Endometrial microvascular endothelial cells (primary cell): Measurements from ENCODE around the gene RPL26. TPM values are rescaled to one million over a fixed set of nuclear protein-coding genes. Genes with fewer than 3 reads are reported as not detected.

Source experiments
- in situ Hi-C: cut with HindIII; loops from 2 replicates; pipeline ENCODE4 v1.10.0; 2017; ENCODE audit warnings: low sequenced_read_pairs, low pct_unique_long_range_greater_than_20kb; ENCODE audit errors: inconsistent ontology term
- total RNA-seq: library from RNA; depleted of rRNA; stranded (reverse); fragments of >200 nt; gene quantifications from one replicate; pipeline ENCODE4 v1.2.3, GENCODE V29; 2015; ENCODE audit errors: inconsistent ontology term

RPL26 gene
- total RNA-seq, 1 donor from 2014 or later = 3,476 TPM

GRCh38 chr17:8341456-8341855, 41.5 kb downstream of the RPL26 start:
- in situ Hi-C loops = no loop called here

GRCh38 chr17:8339540-8339939, 43.5 kb downstream of the RPL26 start, which contains the start of gene ODF4:
ODF4 (plus strand) TSS chr17:8339840; CDS start chr17:8340052, 212 bp downstream.
- in situ Hi-C loops = no loop called here

- in situ Hi-C loops = no loop called here
These were observed 44.2 kb downstream of the RPL26 start for GRCh38 chr17:8338753-8339140.

- in situ Hi-C loops = no loop called here
These were observed 44.9 kb downstream of the RPL26 start for GRCh38 chr17:8337802-8338752.

GRCh38 chr17:8333281-8333680, 49.7 kb downstream of the RPL26 start:
- in situ Hi-C loops = no loop called here

- in situ Hi-C loops = no loop called here
These were observed 50.3 kb downstream of the RPL26 start for GRCh38 chr17:8332688-8333087.

GRCh38 chr17:8332128-8332527, 50.9 kb downstream of the RPL26 start:
- in situ Hi-C loops = no loop called here

Other genes with a start within 250 kb of the RPL26 start
- 20.4 TPM for gene PER1, start 230.8 kb downstream of the RPL26 start, total RNA-seq
- 5.3 TPM for gene VAMP2, start 220.2 kb downstream of the RPL26 start, total RNA-seq
- gene TMEM107, start 206.8 kb downstream of the RPL26 start, total RNA-seq = 34.0 TPM
- 13.3 TPM for gene BORCS6, start 193.0 kb downstream of the RPL26 start, total RNA-seq
- gene AURKB, start 172.6 kb downstream of the RPL26 start, total RNA-seq = 100 TPM
- gene CTC1, start 135.1 kb downstream of the RPL26 start, total RNA-seq = 17.7 TPM
- gene PFAS, start 133.9 kb downstream of the RPL26 start, total RNA-seq = 55.1 TPM
- 54.0 TPM for gene RANGRF, start 94.5 kb downstream of the RPL26 start, total RNA-seq
- gene SLC25A35, start 87.8 kb downstream of the RPL26 start, total RNA-seq = 2.9 TPM
- gene ARHGEF15, start 73.0 kb downstream of the RPL26 start, total RNA-seq = 64.0 TPM
- not detected for gene ODF4, start 43.4 kb downstream of the RPL26 start, total RNA-seq
- gene RNF222, start 14.6 kb upstream of the RPL26 start, total RNA-seq = not detected
- gene NDEL1, start 52.7 kb upstream of the RPL26 start, total RNA-seq = 63.9 TPM
- 14.1 TPM for gene MYH10, start 247.5 kb upstream of the RPL26 start, total RNA-seq